Mesenchymal stem cell (in vitro differentiated cells and primary cell): ENCODE results near the gene HEY2.

Experiments
- DNase-seq: peaks from one replicate; pipeline ENCODE4 v3.0.0-alpha.2; 2013
- H2AFZ ChIP-seq: one replicate; pipeline ENCODE4 v1.6.1; 2013; ENCODE audit warnings: low read depth, mild to moderate bottlenecking, control low read depth, inconsistent platforms, low read length, moderate library complexity
- H2AK5ac ChIP-seq: 2 replicates; pipeline ENCODE4 v1.6.1; 2013; ENCODE audit warnings: low read length, moderate library complexity, mild to moderate bottlenecking, inconsistent platforms; ENCODE audit not compliant: severe bottlenecking
- H2BK120ac ChIP-seq: one replicate; pipeline ENCODE4 v1.6.1; 2013; ENCODE audit warnings: low read depth, mild to moderate bottlenecking, inconsistent platforms, low read length, moderate library complexity
- H2BK12ac ChIP-seq, 2 experiments: one replicate each; pipeline ENCODE4 v1.6.1; 2013; ENCODE audit warnings: inconsistent platforms in 2 of 2, low read length in 2 of 2, mild to moderate bottlenecking in 2 of 2, moderate library complexity in 2 of 2, control low read depth in 1 of 2
- H2BK15ac ChIP-seq: one replicate; pipeline ENCODE4 v1.6.1; 2013; ENCODE audit warnings: mild to moderate bottlenecking, low read depth, inconsistent platforms; ENCODE audit not compliant: poor library complexity, severe bottlenecking
- H2BK5ac ChIP-seq: 2 replicates; pipeline ENCODE4 v1.6.1; 2013; ENCODE audit warnings: low read depth, mild to moderate bottlenecking, low read length, control low read depth, inconsistent platforms; ENCODE audit not compliant: poor library complexity, severe bottlenecking
- H3K14ac ChIP-seq, 2 experiments: one replicate each; pipeline ENCODE4 v1.6.1; 2013; ENCODE audit warnings: inconsistent platforms in 2 of 2, low read length in 2 of 2, control low read depth in 1 of 2, mild to moderate bottlenecking in 1 of 2, moderate library complexity in 1 of 2
- H3K18ac ChIP-seq, 2 experiments: one replicate each; pipeline ENCODE4 v1.6.1; 2013; ENCODE audit warnings: inconsistent platforms in 2 of 2, low read length in 2 of 2, control low read depth in 1 of 2, low read depth in 1 of 2, mild to moderate bottlenecking in 1 of 2
- H3K23ac ChIP-seq, 2 experiments: one replicate each; pipeline ENCODE4 v1.6.1; 2013; ENCODE audit warnings: inconsistent platforms in 2 of 2, low read length in 2 of 2, mild to moderate bottlenecking in 2 of 2, moderate library complexity in 2 of 2, control low read depth in 1 of 2
- H3K27ac ChIP-seq: 2 replicates; pipeline ENCODE4 v1.5.1; 2013; ENCODE audit warnings: mild to moderate bottlenecking, moderate library complexity, low read length, control low read depth, inconsistent platforms; ENCODE audit not compliant: poor library complexity, severe bottlenecking
- H3K27me3 ChIP-seq, 2 experiments: 2 replicates each; pipeline versions ENCODE4 v1.6.1 to v1.7.0; 2013; ENCODE audit warnings: low read length in 2 of 2, mild to moderate bottlenecking in 2 of 2, moderate library complexity in 2 of 2, control low read depth in 1 of 2, inconsistent platforms in 1 of 2; ENCODE audit not compliant: control insufficient read depth in 1 of 2, insufficient read depth in 1 of 2
- H3K36me3 ChIP-seq, 2 experiments: 2 replicates each; pipeline versions ENCODE4 v1.6.1 to v1.7.0; 2013; ENCODE audit warnings: low read length in 2 of 2, control low read depth in 1 of 2, inconsistent platforms in 1 of 2, low read depth in 1 of 2, mild to moderate bottlenecking in 1 of 2; ENCODE audit not compliant: insufficient read depth in 2 of 2, control insufficient read depth in 1 of 2
- H3K4ac ChIP-seq, 2 experiments: one replicate each; pipeline ENCODE4 v1.6.1; 2013; ENCODE audit warnings: inconsistent platforms in 2 of 2, low read length in 2 of 2, mild to moderate bottlenecking in 2 of 2, moderate library complexity in 2 of 2, control low read depth in 1 of 2, low read depth in 1 of 2
- H3K4me1 ChIP-seq: 2 replicates; pipeline ENCODE4 v1.6.1; 2013; ENCODE audit warnings: low read depth, low read length, control low read depth; ENCODE audit not compliant: control insufficient read depth, insufficient read depth
- H3K4me2 ChIP-seq: 2 replicates; pipeline ENCODE4 v1.6.1; 2013; ENCODE audit warnings: low read length, mild to moderate bottlenecking, inconsistent platforms; ENCODE audit not compliant: poor library complexity, severe bottlenecking
- H3K4me3 ChIP-seq, 2 experiments: 2 replicates each; pipeline versions ENCODE4 v1.5.1 to v1.7.0; 2013; ENCODE audit warnings: low read length in 2 of 2, mild to moderate bottlenecking in 2 of 2, control low read depth in 1 of 2, low read depth in 1 of 2; ENCODE audit not compliant: insufficient read depth in 1 of 2
- H3K79me1 ChIP-seq: replicated peaks from 2 replicates; pipeline ENCODE4 v1.6.1; 2013; ENCODE audit warnings: mild to moderate bottlenecking, control low read depth, low read length, inconsistent platforms; ENCODE audit not compliant: poor library complexity, severe bottlenecking
- H3K9ac ChIP-seq: 2 replicates; pipeline ENCODE4 v1.7.0; 2013; ENCODE audit warnings: mild to moderate bottlenecking, low read length, moderate library complexity
- H3K9me3 ChIP-seq: 2 replicates; pipeline ENCODE4 v1.7.0; 2013; ENCODE audit warnings: mild to moderate bottlenecking, low read length; ENCODE audit not compliant: control insufficient read depth
- H4K8ac ChIP-seq: one replicate; pipeline ENCODE4 v1.6.1; 2013; ENCODE audit warnings: inconsistent platforms, mild to moderate bottlenecking, low read length, moderate library complexity
- H4K91ac ChIP-seq: one replicate; pipeline ENCODE4 v1.6.1; 2013; ENCODE audit warnings: mild to moderate bottlenecking, low read length, inconsistent platforms
- WGBS: methylation state at CpG from one replicate; pipeline ENCODE4 v1.1.7; 2013; ENCODE audit warnings: mixed read lengths; 5-methylcytosine and 5-hydroxymethylcytosine counted together

Gene HEY2

DNA sequence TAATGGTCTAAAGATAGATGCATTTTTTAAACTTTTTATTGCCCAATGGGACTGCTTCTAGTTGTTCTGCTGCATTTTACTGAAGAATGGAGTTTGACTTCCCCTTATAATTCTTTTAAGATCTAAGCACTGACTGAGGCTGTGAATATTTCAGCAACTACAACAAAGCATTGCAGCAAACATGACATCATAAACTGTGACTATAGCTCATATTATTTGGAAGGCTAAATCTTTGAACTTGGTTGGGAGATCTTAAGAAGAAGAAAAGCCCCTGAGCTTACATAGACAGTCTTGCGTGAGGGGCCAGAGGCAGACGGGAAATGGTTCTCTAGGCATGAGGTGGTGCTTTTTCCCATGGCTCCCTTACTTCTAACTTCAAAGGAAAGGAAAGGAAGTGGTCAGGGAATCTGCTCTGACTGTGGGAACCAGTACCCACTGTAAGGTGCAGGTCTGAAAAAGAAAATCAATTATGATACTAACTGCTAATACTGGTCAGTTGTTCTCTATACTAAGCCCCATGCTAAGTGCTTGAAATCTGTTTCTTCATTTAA lies 14.8 kb downstream of the HEY2 start:
- H2BK12ac ChIP-seq, result no peak overlapping the region
- H3K4me1 ChIP-seq, result no peaks in the 10 kb centered on the region
- H3K9me3 ChIP-seq, result no peaks in the 10 kb centered on the region
- H2BK120ac ChIP-seq, result no peak overlapping the region
- H3K18ac ChIP-seq, result no peak overlapping the region
- no peak overlapping the region for H4K8ac ChIP-seq
- no peak overlapping the region for H3K9ac ChIP-seq
- H3K27me3 ChIP-seq, result no peaks in the 10 kb centered on the region
- H3K14ac ChIP-seq, result no peak overlapping the region
- H3K36me3 ChIP-seq, result peaks cover 0 to 4% of the 10 kb centered on the region in 2 experiments
- H3K4ac ChIP-seq, result no peak overlapping the region
- H2BK15ac ChIP-seq, result no peak overlapping the region
- H3K23ac ChIP-seq, result no peak overlapping the region
- H3K4me3 ChIP-seq, result no peak overlapping the region
- H2AFZ ChIP-seq, result no peak overlapping the region
- no peak overlapping the region for H4K91ac ChIP-seq
- H2BK5ac ChIP-seq, result no peak overlapping the region
- DNase-seq, result no peak
- no peaks in the 10 kb centered on the region for H3K79me1 ChIP-seq
- H2AK5ac ChIP-seq, result no peak overlapping the region
- H3K4me2 ChIP-seq, result no peak overlapping the region
- no peak overlapping the region for H3K27ac ChIP-seq
- WGBS, result 87% methylated on average over 2 of the region's 2 CpGs

DNA sequence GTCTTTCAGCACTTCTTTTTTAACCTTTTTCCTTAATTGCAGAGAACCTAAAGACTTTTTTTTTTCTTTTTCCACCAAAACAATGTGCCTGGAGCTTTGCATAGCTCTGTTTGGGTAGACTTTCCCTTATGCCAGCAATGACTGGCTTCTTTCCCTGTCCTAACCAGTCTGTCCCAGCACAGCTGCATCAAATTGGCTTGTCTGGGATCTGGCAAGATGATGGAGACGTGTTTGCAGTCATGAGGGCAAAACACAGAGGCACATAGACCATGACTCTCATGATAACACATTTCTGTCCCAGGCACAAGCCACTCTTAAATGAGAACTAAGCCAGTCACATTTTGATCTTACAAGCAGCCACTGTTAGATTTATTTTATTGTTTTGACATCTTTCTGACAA lies 16.5 kb downstream of the HEY2 start:
- Histone ChIP-seq H2BK15ac (no peak overlapping the region), H3K4me3 (no peak overlapping the region), H3K14ac (no peak overlapping the region), H2BK120ac (no peak overlapping the region), H3K9ac (no peak overlapping the region), H3K27ac (no peak overlapping the region), H4K91ac (peak overlapping the region; percentile 15), H3K36me3 (no peaks in the 10 kb centered on the region), H2BK12ac (no peak overlapping the region), H2BK5ac (no peak overlapping the region), H3K9me3 (no peaks in the 10 kb centered on the region), H3K4me2 (no peak overlapping the region), H3K18ac (no peak overlapping the region), H3K27me3 (no peaks in the 10 kb centered on the region), H3K4ac (no peak overlapping the region), H2AFZ (no peak overlapping the region), H2AK5ac (no peak overlapping the region), H3K23ac (no peak overlapping the region), H4K8ac (no peak overlapping the region), H3K79me1 (no peaks in the 10 kb centered on the region), H3K4me1 (no peaks in the 10 kb centered on the region)
- WGBS, result 73% methylated on average over 1 of the region's 1 CpG
- DNase-seq, result no peak

DNA sequence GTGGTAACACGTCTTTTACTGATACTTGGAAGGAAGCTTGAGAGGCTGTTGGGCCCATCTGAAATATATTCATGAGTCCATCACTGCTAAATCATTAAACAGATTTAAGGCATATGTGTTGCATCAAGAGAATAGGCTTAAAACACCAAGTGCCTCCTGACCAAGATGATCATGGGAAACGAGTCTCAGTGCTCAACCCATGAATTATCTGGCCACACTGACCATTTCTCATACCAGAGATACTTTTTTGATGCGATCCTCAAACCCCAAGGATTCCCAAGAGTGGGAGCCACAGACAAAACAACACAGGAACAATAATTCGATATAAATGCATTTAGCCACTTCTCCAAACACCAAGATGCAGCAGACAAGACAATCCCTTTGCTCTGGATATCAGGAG lies 17.2 kb downstream of the HEY2 start:
- Histone ChIP-seq H2BK15ac (no peak overlapping the region), H3K23ac (no peak overlapping the region), H3K4me2 (no peak overlapping the region), H4K91ac (no peak overlapping the region), H4K8ac (no peak overlapping the region), H3K4me1 (no peaks in the 10 kb centered on the region), H3K14ac (no peak overlapping the region), H2AFZ (no peak overlapping the region), H3K36me3 (no peaks in the 10 kb centered on the region), H3K9me3 (no peaks in the 10 kb centered on the region), H3K9ac (no peak overlapping the region), H3K27me3 (no peaks in the 10 kb centered on the region), H2BK120ac (no peak overlapping the region), H3K27ac (no peak overlapping the region), H2BK5ac (no peak overlapping the region), H3K79me1 (no peaks in the 10 kb centered on the region), H2AK5ac (no peak overlapping the region), H3K4ac (no peak overlapping the region), H3K4me3 (no peak overlapping the region), H3K18ac (no peak overlapping the region), H2BK12ac (no peak overlapping the region)
- 92% methylated on average over 4 of the region's 4 CpGs for WGBS
- no peak for DNase-seq

DNA sequence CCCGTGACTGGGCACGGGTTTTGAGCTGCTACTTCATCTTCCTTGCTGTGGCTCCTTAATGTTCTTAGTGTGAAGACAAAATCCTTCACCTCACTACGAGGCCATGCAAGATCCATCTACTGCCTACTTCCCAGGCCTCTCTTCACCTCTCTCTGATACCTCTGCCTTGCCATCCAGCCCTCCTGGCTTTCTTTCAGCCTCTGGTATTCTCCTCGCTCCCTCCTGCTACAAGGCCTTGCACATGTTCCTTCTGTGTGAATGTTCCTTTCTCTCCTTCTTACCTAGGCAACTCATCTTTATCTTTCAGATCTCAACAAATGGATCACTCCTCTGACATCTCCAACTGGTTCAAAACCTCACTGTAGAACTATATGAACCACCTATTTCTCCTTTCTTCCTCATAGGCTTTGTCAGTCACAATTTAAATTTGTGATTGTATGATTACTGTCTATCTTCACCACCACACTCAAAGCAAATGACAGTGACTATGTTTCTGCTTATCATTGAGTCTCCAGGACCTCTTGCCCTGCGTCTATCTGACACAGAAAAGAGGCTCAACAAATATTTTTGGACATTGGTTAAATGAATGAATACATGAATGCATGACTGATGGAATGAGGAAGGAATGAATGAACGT lies 19.8 kb downstream of the HEY2 start:
- H4K8ac ChIP-seq, result no peak overlapping the region
- H3K36me3 ChIP-seq, result no peaks in the 10 kb centered on the region
- H2AK5ac ChIP-seq, result no peak overlapping the region
- H3K4me1 ChIP-seq, result no peaks in the 10 kb centered on the region
- no peak overlapping the region for H3K18ac ChIP-seq
- H3K27me3 ChIP-seq, result no peaks in the 10 kb centered on the region
- H3K4me3 ChIP-seq, result no peak overlapping the region
- no peak overlapping the region for H2BK120ac ChIP-seq
- H3K9ac ChIP-seq, result no peak overlapping the region
- DNase-seq, result no peak
- H2BK12ac ChIP-seq, result no peak overlapping the region
- H3K9me3 ChIP-seq, result no peaks in the 10 kb centered on the region
- H3K23ac ChIP-seq, result no peak overlapping the region
- H3K4me2 ChIP-seq, result no peak overlapping the region
- no peak overlapping the region for H2AFZ ChIP-seq
- H3K79me1 ChIP-seq, result no peaks in the 10 kb centered on the region
- whole genome bisulfite sequencing, result 72% methylated on average over 5 of the region's 6 CpGs
- H4K91ac ChIP-seq, result no peak overlapping the region
- H3K14ac ChIP-seq, result no peak overlapping the region
- no peak overlapping the region for H2BK5ac ChIP-seq
- H3K27ac ChIP-seq, result no peak overlapping the region
- H2BK15ac ChIP-seq, result no peak overlapping the region
- no peak overlapping the region for H3K4ac ChIP-seq
